ENCODE results near the gene ITK.

ITK gene

DNA sequence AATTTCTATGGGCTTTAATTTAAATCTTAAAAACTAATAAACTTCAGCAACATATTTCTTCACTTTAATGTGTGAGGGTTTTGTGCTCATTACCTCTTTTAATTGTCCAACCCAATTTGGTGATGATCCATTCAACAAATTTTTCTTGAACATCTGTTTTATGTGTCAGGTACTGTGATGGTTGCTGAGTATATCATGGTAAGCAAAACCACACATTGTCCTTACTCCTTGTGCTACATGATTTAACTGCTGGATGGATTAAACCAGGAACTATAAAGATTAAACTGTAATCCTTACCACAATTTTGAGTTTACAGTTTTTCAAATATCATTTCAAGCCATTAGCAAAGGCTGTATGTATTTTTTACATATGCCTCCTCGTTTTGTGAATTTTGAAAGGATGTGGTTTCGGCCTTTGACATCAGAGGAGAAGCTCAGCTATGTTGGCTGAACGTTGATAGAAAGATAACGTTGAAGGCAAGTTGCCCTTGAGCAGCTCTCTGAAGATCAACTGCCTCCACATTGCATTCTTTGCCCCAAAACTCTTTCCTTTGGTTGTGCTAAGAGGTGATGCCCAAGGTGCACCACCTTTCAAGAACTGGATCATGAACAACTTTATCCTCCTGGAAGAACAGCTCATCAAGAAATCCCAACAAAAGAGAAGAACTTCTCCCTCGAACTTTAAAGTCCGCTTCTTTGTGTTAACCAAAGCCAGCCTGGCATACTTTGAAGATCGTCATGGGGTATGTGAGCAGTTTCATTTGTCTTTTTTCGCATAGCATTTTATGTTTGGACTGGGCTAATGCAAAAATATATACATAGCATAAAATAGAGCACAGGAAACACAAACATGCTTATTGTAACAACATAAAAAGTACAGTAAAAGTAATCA, at the start of gene ITK:
TSS of gene ITK (plus strand) at position 467 of the 891 bp plus-strand sequence. CDS start at position 605, 138 bp downstream.
- DNase-seq (ENCODE audit: low spot score) = no peak

DNA sequence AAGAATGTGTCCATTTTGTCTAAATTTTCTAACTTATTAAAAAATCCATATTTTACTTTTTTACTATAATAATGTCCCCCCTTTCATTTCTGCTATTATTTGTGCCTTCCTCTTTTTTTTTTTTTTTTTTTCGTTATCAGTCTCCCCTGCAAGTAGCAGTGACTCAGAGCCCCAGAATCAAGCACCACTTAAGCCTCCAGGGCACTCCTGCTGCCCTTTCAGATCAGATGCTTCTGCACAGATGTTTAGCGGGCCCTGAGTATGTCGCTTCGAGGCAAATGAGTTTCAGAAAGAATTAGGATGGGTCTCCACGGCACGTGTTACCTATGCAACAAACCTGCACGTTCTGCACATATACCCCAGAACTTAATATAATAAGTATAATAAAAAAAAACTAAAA, 49.7 kb upstream of the ITK start:
- no peak for DNase-seq (ENCODE audit: low spot score)

DNA sequence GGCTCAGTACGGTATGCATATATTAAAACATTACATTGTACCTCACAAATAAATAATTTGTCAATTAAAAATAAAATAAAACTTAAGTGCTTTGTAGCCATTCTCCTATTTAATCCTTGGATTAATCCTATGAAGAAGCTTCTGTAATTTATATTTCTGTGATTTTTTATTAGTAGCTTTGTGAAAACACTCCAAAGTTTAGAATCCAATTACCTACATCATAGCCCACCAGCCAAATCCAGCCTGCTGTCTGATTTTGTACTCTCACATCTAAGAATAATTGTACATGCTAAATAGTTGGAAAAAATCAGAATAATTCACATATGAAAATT, 48.4 kb upstream of the ITK start:
- DNase-seq (ENCODE audit: low spot score) = no peak

DNA sequence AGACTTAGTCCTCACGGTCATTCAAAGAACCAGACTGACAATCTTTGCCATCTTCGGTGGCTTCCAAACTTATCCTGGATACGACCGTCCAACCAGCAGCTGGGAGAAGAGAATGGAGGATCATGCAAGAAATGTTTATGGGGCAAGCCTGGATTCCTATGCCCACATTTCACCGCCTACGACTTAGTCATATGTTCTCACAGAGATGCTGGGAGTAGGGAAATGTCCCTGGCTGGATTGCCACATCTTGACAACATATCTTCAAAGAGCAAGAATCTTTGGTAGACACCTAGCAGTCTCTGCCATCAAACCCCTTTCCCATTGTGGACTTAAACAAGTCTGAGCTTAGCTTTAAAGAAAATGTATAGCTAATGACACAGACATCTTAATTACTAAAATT, 42.9 kb upstream of the ITK start:
- no peak for DNase-seq (ENCODE audit: low spot score)

DNA sequence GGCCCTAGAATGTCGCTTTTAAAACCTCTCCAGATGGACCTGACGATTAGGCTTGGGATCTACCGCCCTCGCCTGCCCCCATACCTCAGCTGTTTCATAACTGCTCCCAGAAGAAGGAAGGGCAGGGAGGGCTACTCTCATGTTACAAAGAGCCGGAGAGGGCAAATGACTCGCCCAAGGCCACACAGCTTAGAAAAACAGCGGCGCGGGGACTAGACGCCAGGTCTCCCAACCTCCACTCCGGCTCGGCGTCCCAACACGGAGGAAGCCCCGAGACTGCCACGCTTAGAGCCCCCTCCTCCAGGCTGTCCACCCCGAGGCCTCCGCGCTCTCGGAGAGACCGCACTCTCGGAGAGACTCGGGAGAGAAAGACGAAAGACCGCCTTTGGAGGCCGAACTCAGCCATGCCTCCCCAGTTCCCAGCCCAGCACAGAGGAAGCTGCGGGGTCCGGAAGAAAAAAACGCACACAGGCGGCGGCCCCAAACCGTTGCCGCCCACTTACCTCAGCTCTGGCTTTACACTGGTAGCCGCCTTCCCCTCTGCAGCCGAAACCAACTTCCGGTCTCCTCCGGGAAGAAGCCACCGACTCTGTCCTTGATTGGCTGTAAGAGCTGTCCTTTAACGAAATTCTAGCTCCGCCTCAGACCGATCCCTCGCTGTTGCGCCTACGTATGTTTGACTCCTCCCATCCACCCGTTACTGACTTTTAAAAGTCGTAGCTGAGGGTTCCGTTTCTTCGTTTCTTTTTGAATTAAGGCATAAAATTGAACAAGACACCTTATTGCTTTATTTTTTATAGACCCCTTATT, 38.1 kb upstream of the ITK start, which contains the start of gene MED7:
TSS of gene MED7 (minus strand) at position 549 of the 810 bp plus-strand sequence. CDS start 3,434 bp downstream, outside the sequence.
- peak; percentile 92 for DNase-seq (ENCODE audit: low spot score)

DNA sequence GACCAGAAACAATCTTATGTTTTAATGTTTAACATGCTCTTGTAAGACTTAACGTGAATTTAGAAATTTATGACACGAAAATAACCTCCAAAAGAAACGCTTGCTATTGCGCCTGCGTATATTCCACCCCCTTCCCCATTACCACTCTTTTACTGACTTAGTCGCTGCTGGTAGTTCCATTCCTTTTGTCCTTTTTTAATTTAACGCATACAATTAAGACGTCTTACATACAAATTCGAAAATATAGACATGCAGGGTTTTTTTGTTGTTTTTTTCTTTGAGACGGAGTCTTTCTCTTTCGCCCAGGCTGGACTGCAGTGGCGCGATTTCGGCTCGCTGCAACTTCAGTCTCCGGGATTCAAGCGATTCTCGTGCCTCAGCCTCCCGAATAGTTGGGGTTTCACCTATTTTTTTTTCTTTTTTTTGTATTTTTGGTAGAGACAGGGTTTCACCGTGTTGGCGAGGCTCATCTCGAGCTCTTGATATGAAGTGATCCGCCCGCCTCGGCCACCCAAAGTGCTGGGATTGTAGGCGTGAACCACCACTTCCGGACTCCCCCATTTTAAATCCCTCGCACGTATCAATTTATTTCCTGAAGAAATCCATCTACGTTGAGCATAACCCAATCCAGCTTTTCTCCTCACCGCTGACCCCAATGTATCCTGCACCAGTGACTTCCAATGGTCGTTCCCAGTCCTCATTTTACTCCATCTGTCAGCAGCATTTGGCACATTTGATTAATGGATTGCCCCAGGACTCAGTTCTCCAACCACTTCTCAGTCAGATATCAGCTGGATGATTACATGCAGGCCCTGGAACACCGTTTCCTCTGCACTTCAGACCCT, 37.3 kb upstream of the ITK start:
- DNase-seq (ENCODE audit: low spot score) = peak; percentile 70

DNA sequence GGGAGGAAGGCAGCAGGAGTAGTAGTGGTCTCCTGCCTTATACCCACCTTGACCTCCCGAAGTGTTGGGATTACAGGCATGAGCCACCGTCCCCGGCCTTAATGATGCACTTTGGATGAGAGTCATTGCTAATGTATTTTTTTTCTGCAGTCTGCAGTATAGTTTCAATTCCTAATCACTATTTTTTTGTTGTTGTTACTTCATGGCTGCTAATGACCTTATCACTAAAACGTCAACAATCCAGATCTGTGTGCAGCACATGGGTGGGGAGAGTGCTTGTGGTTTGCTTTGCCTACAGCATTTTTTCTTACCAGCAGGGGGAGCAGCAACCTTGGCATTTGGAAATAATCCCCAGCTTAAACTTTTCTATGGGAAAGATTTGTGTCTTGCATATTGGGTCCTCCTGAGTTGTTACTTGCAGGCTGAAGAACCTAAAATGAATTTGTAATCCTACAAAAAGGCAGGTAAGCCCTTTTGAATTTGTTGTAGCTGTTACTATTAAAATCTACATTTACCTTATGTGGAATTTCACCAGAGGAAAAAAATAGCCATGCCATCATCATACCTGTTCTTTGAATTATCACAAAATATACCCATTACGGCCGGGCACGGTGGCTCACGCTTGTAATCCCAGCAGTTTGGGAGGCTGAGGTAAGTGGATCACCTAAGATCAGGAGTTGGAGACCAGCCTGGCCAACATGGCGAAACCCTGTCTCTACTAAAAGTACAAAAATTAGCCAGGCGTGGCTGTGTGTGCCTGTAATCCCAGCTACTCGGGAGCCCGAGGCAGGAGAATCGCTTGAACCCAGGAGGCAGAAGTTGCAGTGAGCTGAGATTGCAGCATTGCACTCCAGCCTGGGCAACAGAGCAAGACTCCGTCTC, 31.7 kb upstream of the ITK start:
- no peak for DNase-seq (ENCODE audit: low spot score)

DNA sequence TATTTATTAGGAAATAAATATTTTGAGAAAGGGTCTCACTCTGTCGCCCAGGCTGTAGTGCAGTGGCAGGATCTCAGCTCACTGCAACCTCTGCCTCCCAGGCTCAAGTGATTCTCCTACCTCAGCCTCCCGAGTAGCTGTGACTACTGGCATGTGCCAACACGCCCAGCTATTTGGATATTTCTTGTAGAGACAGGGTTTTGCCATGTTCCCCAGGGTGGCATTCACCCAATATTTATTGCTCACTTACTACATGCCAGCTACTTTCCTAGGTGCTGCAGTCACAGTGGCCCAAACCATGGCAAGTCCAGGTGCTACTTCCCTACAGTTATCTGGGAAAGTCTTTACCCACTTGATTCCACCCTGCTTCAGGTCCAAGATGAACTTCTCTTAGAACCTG, 29.6 kb upstream of the ITK start:
- DNase-seq (ENCODE audit: low spot score) = no peak

DNA sequence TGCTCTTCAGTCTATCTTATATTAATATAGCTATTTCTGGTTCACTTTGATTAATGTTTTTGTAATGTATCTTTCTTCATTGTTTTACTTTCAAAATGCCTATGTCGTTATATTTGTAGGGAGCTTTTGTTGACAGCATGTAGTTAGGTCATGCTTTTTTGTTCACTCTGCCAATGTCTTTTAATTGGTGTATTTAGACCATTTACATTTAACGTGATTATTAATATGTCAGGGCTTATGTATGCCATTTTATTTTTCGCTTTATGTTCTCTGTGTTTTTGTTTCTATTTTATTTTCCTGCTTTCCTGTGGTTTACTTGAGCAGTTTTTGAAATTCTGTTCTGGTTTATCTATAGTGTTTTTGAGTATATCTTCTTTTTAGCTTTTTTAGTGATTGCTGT, 25.3 kb upstream of the ITK start:
- no peak for DNase-seq (ENCODE audit: low spot score)

DNA sequence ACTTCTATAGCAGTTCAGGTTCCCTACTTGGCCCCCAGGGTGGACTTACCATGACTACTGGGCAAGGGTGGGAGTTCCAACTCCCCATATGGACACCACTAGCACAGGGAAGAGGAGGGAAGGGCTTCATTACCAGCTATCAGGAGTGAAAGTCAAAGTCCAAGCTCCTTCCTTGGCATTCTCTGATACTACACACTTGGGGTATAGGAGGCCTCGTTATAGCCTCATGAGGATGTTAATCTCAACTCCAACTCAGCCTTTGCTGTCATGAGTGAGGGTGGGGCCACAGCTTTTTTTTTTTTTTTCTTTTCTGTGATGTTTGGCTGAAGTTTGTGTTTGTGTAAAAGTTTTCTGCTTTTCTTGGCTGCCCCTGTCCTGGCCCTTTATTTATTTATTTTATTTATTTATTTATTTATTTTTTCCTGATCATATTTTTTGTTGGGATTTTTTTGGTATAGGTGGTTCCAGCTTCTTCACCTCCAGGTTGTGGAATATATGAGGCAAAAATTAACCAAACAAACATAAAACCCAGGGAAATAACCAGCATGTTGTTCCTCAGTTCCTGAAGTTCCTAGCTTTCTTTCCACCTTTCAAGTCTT, 23.2 kb upstream of the ITK start:
- DNase-seq (ENCODE audit: low spot score) = no peak

DNA sequence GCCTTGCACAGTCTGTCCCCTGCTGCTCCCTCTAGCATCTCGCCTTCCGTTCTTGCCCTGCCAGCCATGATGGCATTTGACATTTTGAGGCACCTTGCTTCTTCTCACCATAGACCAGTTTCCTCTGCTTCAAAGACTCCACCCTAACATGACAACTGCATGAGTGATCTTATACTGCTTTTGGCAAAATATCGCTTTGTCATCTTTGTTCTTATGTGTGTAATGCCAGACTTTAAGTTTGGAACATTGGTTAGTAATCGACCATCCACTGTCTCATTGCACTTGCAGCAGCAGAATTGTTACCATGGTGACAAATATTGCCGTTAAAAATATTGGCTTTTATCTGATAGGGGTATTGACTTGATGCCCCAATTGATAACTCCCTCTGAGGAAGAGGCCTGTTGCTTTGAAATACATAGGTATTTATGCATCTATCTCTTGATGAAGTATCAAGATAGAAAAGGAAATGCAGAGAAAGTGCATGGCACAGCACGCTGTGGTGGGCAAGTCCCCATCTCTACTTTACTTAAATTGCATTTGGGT, 21.4 kb upstream of the ITK start:
- DNase-seq (ENCODE audit: low spot score) = no peak

DNA sequence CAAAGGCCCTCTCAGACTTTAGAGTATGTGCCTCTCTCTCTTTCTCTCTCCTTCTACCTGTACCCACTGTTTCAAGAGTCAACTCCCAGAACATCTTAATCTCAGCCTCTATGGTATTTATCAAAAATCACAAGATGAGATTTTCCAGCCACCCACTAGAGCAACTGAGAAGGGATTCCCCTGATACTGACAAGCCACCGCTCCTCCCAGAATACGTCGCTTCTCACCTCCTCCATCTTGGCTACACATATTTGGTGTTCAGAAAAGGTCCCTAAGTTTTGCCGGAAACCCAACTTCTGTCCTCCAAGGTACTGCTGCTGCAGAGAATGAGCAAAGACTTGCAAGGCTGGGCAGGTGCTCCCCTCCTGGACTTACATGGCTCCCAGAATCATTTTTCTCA, 20.6 kb upstream of the ITK start:
- no peak for DNase-seq (ENCODE audit: low spot score)

DNA sequence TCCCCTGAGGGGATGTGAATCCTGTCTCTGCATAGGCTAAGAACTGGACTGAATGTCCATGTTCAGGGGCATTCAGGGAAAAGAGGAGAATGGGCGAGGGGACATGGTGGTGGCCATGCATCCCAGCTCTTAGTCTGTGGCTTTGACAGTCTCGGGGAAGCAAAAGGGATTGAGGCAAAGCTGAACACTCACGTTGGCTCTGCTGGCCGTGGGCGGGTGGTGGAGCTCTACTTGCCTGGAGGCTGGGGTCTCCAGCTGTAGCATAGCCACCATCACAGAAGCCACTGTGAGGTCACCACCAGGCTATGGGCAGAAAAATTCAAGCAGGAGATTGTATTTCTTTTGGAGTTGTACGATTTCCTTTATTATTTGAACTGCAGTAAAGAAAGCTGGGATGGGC, 18.6 kb upstream of the ITK start:
- no peak for DNase-seq (ENCODE audit: low spot score)

DNA sequence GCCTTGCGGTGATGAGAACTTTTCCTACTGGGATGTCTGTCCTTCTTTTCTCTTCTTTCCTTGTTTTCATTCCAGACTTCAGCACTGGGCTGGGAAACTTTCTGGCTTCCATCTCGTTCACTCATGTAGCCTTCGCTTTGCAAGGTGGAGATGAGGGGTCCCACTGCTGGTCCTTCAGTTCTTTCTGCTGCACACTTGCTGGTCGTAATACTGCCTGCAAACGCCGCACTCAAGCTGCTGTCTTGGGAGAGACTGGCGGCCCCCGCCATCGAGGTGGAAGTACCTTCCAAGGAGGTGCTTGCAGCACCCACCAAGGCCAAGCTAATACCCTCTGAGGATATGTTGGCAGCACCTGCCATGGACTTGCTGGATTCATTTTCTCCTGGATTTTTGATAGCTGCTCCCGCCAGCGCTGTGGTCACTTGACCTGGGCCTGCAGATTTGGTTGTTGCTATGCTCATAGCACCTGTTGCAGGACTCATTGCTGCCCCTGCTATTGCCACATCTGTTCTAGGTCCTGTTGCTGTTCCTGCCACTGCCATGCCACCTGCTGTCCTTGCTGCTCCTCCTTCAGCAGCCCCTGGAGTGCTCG, 17.6 kb upstream of the ITK start:
- DNase-seq (ENCODE audit: low spot score) = no peak

DNA sequence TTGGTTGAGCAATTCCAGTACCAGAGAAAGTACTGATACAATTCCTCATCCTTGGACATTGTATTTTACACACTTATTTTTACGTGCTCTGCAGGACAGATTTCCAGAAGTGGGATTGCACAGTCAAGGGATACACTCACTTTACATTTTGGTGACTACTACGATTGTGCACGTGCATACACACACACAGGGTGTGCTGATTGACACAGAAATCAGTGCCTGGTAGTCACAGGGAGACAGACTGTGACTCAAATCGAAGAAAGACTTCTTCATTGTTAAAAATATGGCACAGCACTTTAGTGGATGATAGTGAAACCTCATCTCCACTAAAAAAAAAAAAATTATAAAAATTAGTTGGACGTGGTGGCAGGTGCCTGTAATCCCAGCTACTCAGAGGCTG, 16.1 kb upstream of the ITK start:
- no peak for DNase-seq (ENCODE audit: low spot score)

DNA sequence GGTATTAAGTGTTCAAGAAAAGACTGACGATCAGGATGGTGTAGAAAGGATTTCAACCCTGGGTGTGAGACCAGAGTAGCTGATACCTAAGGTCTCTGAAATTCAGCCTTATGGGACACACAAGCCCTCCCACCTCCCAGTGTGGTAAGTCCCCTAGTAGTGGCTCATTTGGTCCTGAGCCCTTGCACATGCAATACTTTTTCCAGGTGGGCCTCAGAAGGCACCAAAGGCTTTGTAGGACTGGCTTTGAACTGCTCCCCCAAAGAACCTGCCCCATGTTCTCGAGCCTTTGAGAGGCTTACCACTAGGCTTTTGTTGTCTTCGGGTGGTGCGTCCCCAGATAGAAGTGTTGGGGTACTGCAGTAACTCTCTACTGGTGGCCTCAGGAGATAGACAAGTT, 15.4 kb upstream of the ITK start:
- DNase-seq (ENCODE audit: low spot score) = no peak

DNA sequence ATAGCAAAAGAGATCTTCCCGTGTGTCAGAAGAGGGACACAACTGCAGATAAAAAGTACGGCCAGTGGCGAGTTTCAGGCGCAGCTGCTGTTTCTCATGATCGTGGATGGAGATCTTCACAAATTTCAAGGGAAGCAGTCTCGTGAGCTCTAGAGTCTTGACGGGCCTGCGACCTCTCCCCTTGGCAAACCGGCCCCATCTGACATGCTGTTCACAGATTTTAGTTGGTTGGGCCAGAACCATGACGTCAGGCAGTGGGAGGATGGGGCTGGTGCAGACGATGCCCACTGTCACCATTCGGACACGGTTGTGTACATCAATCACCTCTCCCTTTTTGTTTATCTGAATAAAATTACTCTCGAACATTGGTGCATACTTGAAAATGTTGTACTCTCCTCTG, 15.0 kb upstream of the ITK start:
- DNase-seq (ENCODE audit: low spot score) = no peak

DNA sequence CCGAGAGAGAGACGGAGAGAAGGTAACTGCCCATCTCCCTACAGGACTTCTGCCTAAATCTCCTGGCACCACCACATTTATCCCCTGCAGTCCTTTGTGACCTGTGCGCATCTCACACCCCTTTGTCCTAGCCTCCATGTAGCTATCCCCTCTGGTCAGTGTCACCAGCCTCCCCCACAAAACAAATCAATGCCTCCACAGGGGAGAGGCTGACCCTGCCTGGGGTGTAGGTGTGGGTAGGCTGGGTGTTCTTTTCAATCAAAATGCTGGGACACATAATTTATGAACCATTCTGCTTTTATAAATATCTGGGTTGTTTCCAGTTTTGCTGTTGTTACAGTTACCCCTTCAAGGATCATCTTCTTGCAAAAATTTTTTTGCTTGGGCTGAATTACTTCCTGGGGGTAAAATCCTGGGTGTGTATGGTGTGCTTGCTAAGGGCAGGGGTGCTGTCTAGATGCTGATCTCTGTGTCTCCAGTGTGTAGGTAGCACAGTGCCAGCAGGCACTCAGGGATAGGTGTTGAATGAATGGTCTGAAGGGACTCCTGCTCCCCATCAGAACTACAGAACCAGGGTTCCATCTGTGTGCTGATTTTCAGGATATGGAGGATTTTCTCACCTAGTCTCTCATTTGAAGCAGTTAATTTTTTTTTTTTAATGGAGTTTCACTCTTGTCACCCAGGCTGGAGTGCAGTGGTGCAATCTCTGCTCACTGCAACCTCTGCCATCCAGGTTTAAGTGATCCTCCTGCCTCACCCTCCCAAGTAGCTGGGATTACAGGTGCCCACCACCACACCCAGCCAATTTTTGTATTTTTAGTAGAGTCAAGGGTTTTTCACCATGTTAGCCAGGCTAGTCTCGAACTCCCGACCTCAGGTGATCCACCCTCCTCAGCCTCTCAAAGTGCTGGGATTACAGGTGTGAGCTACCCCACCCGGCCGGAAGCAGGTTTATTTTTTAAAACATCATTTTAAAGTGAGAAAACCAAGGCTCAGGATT, 14.1 kb upstream of the ITK start, which contains the start of gene GARIN3:
TSS of gene GARIN3 (minus strand) at position 51 of the 1,000 bp plus-strand sequence. CDS start 96 bp downstream, outside the sequence.
- DNase-seq (ENCODE audit: low spot score) = no peak

DNA sequence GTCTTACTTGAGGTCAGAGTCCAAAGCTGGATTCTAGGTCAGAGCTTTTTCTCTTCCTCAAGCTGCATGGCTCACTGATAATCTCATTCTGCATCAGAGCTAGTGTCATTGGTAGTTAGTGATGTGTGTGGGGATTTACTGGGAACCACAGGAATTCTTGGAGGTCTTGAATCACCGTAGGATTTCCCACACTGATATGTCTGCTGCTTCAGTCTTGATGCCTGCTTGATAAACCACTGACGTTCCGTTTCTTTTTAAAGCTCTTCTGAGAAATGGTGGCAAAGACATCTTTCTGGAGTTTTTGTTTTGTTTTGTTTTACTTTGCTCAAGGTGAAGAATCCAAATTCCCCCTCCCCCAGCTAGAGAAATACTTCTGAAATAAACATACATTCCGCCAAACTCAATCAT, 13.4 kb upstream of the ITK start:
- DNase-seq (ENCODE audit: low spot score) = no peak
